K562 (cell line): ENCODE data around the gene RAI1.

Source experiments
- EZH2 ChIP-seq: IDR thresholded peaks from 2 replicates; pipeline ENCODE4 v1.6.1; 2012; ENCODE audit warnings: low read depth, mild to moderate bottlenecking, inconsistent platforms, low read length, borderline replicate concordance
- FOXJ3 ChIP-seq: sonication (generic); formaldehyde crosslinking; IDR thresholded peaks from 2 replicates; pipeline ENCODE4 v1.4.0; 2020; ENCODE audit warnings: mild to moderate bottlenecking, missing genetic modification reagents
- IRF2 ChIP-seq: sonication (generic); formaldehyde crosslinking; IDR thresholded peaks from 2 replicates; pipeline ENCODE4 v1.8.1; 2022; ENCODE audit warnings: mild to moderate bottlenecking, missing genetic modification reagents
- POLR2A ChIP-seq: fragments of 450-650 bp; conservative IDR thresholded peaks from 2 replicates; pipeline ENCODE4 v1.6.1; 2016
- ZNF253 ChIP-seq: fragments of 250-450 bp; sonication (Bioruptor Pico); conservative IDR thresholded peaks from 2 replicates; pipeline ENCODE4 v1.6.1; 2021; ENCODE audit warnings: mild to moderate bottlenecking
- ZNF311 ChIP-seq: fragments of 250-450 bp; sonication (Bioruptor Pico); IDR thresholded peaks from 2 replicates; pipeline ENCODE4 v1.4.0; 2020; ENCODE audit warnings: mild to moderate bottlenecking, moderate library complexity
- ZNF830 ChIP-seq: fragments of 250-450 bp; sonication (Bioruptor Pico); IDR thresholded peaks from 2 replicates; pipeline ENCODE4 v1.5.0; 2021; ENCODE audit warnings: mild to moderate bottlenecking
- TF ChIP-seq, protein P1 (sequence below), 3 experiments: IDR thresholded peaks in 2 of 3; conservative IDR thresholded peaks in 1 of 3; 2 replicates each; pipeline ENCODE4 v1.5.1; 2011 to 2012; ENCODE audit warnings: low read length in 3 of 3, mild to moderate bottlenecking in 3 of 3, control low read depth in 2 of 3, improper control_type of control experiment in 1 of 3, inconsistent platforms in 1 of 3, low read depth in 1 of 3, mixed read lengths in 1 of 3, moderate library complexity in 1 of 3; ENCODE audit not compliant: insufficient read depth in 2 of 3

DNA sequence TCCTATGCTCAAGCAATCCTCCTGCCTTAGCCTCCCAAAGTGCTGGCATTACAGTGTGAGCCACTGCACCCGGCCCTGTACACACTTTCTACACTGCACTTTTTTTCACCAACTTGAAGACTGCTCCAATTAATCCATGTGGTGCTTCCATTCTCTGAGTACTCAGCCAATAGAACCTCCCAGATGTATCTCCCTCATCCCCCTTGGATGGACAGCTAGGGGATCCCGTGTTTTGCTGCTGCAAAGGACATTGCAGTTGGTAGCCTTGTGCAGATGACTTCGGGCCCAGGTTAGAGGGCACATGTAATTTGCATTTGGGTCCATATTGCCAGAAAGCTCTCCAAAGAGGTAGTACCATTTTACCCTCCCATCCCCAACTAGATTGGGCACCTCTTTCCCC, 95.6 kb downstream of the RAI1 start:
- no peak for TF ChIP-seq EZH2
- no peak for TF ChIP-seq FOXJ3 (CRISPR knock-in tag)
- no peak for TF ChIP-seq ZNF253 (CRISPR knock-in tag)
- TF ChIP-seq, protein P1, sequence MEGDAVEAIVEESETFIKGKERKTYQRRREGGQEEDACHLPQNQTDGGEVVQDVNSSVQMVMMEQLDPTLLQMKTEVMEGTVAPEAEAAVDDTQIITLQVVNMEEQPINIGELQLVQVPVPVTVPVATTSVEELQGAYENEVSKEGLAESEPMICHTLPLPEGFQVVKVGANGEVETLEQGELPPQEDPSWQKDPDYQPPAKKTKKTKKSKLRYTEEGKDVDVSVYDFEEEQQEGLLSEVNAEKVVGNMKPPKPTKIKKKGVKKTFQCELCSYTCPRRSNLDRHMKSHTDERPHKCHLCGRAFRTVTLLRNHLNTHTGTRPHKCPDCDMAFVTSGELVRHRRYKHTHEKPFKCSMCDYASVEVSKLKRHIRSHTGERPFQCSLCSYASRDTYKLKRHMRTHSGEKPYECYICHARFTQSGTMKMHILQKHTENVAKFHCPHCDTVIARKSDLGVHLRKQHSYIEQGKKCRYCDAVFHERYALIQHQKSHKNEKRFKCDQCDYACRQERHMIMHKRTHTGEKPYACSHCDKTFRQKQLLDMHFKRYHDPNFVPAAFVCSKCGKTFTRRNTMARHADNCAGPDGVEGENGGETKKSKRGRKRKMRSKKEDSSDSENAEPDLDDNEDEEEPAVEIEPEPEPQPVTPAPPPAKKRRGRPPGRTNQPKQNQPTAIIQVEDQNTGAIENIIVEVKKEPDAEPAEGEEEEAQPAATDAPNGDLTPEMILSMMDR (IDR thresholded peaks at IDR 0.05 in 2 of 3, conservative IDR thresholded peaks at IDR 0.05 in 1 of 3; ENCODE audit: insufficient read depth in 2 of 3, low read depth in 1 of 3, low read length in 3 of 3), result no peak
- no peak for TF ChIP-seq ZNF830
- no peak for TF ChIP-seq IRF2
- no peak for TF ChIP-seq POLR2A
- TF ChIP-seq ZNF311, result no peak
